Measurements from ENCODE around the gene HECTD1. TPM values are rescaled to one million over a fixed set of nuclear protein-coding genes. Genes with fewer than 3 reads are reported as not detected.
"Not testable (repeated sequence)": the region's sequence is repeated elsewhere in the genome, so short reads cannot be mapped to it uniquely, and the experiment has no call there.

HECTD1 gene
- total RNA-seq, 4 donors from 2014 or later: 189 to 236 (median 209) TPM

- TF ChIP-seq CTCF (IDR thresholded peaks at IDR 0.05): no peak
- ATAC-seq (ENCODE audit: low FRiP score) (no peak), DNase-seq (ENCODE audit: low spot score) (no peak)
Measured at GRCh38 chr14:31203414-31203742, 4.2 kb downstream of the HECTD1 start.

GRCh38 chr14:31201111-31201510, 6.5 kb downstream of the HECTD1 start:
- no peak for TF ChIP-seq CTCF (IDR thresholded peaks at IDR 0.05)
- ATAC-seq (ENCODE audit: low FRiP score) (no peak), DNase-seq (ENCODE audit: low spot score) (no peak)

- no peak for ATAC-seq (ENCODE audit: low FRiP score)
- no peak for TF ChIP-seq CTCF (IDR thresholded peaks at IDR 0.05)
Measured at GRCh38 chr14:31200702-31200990, 6.9 kb downstream of the HECTD1 start.

GRCh38 chr14:31197671-31198070, 9.9 kb downstream of the HECTD1 start:
- no peak for DNase-seq (ENCODE audit: low spot score)
- no peak for ATAC-seq (ENCODE audit: low FRiP score)
- TF ChIP-seq CTCF (IDR thresholded peaks at IDR 0.05): no peak

More at GRCh38 chr14:31200702-31200990, 6.9 kb downstream of the HECTD1 start:
- DNase-seq (ENCODE audit: low spot score): no peak

- TF ChIP-seq CTCF (IDR thresholded peaks at IDR 0.05): no peak
- no peak for ATAC-seq (ENCODE audit: low FRiP score)
Measured at GRCh38 chr14:31196839-31197492, 10.6 kb downstream of the HECTD1 start.

GRCh38 chr14:31194661-31195060, 12.9 kb downstream of the HECTD1 start:
- ATAC-seq (ENCODE audit: low FRiP score): no peak
- no peak for DNase-seq (ENCODE audit: low spot score)
- TF ChIP-seq CTCF (IDR thresholded peaks at IDR 0.05): no peak

More at GRCh38 chr14:31196839-31197492, 10.6 kb downstream of the HECTD1 start:
- DNase-seq (ENCODE audit: low spot score): no peak

GRCh38 chr14:31194095-31194494, 13.5 kb downstream of the HECTD1 start:
- TF ChIP-seq CTCF (IDR thresholded peaks at IDR 0.05): no peak
- no peak for DNase-seq (ENCODE audit: low spot score)
- no peak for ATAC-seq (ENCODE audit: low FRiP score)

GRCh38 chr14:31192544-31192943, 15.0 kb downstream of the HECTD1 start:
- not testable (repeated sequence) for DNase-seq (ENCODE audit: low spot score); ATAC-seq (ENCODE audit: low FRiP score)
